COLO829 (cell line): ENCODE measurements around the gene CNKSR3.

Experiments used
- DNase-seq: peaks from one replicate; pipeline ENCODE4 v3.0.0; 2012; ENCODE audit warnings: low spot score

CNKSR3 gene

GRCh38 chr6:154345811-154346210 lies 164.7 kb downstream of the CNKSR3 start:
- no peak for DNase-seq

- no peak for DNase-seq
These were observed 166.8 kb downstream of the CNKSR3 start for GRCh38 chr6:154343473-154344308.

- peak; percentile 62 for DNase-seq
These were observed 168.6 kb downstream of the CNKSR3 start for GRCh38 chr6:154341871-154342270.

- no peak for DNase-seq
These were observed 169.1 kb downstream of the CNKSR3 start for GRCh38 chr6:154341336-154341735.
